WTC11 (cell line): ENCODE data around the gene ALOX15B. TPM values are rescaled to one million over a fixed set of nuclear protein-coding genes. Genes with fewer than 3 reads are reported as not detected.

Experiments
- ATAC-seq: fragments of 200-7000 bp; cut with Tn5 transposase; 2 replicates; pipeline ENCODE4 v1.10.0; 2021; ENCODE audit warnings: mild to moderate bottlenecking, moderate library complexity
- CTCF ChIA-PET: fragments of 300-600 bp; sonication (Branson Sonifier 250); formaldehyde crosslinking; loops from one replicate; lab custom pipeline; 2021; ENCODE audit warnings: antibody characterized with exemption; lab: Charles Lee
- POLR2A ChIA-PET: fragments of 350-600 bp; sonication (Branson Sonifier 250); formaldehyde crosslinking; loops from one replicate; lab custom pipeline; 2021; ENCODE audit warnings: antibody characterized with exemption; lab: Charles Lee
- DNase-seq: peaks from one replicate; pipeline ENCODE4 v3.0.0; 2021; ENCODE audit warnings: low spot score
- H3K27ac Mint-ChIP-seq: 2 replicates; pipeline ENCODE4 v1.8.0; 2021; ENCODE audit warnings: mixed read lengths
- H3K27me3 Mint-ChIP-seq: 2 replicates; pipeline ENCODE4 v1.8.0; 2021; ENCODE audit warnings: low read depth, mild to moderate bottlenecking, moderate library complexity, mixed read lengths
- H3K36me3 Mint-ChIP-seq: 2 replicates; pipeline ENCODE4 v1.8.0; 2021; ENCODE audit warnings: mixed read lengths
- H3K4me1 Mint-ChIP-seq: 2 replicates; pipeline ENCODE4 v1.8.0; 2022; ENCODE audit warnings: mixed read lengths
- H3K4me3 Mint-ChIP-seq: 2 replicates; pipeline ENCODE4 v1.8.0; 2021; ENCODE audit warnings: mild to moderate bottlenecking, moderate library complexity, mixed read lengths
- H3K9me3 Mint-ChIP-seq: 2 replicates; pipeline ENCODE4 v1.8.0; 2021; ENCODE audit warnings: mixed read lengths
- ATF1 ChIP-seq: sonication (generic); formaldehyde crosslinking; IDR thresholded peaks from 2 replicates; pipeline ENCODE4 v1.8.1; 2023; ENCODE audit warnings: mild to moderate bottlenecking, moderate library complexity, missing genetic modification reagents
- CDX4 ChIP-seq: fragments of 250-450 bp; sonication (Bioruptor Pico); IDR thresholded peaks from 2 replicates; pipeline ENCODE4 v1.9.0; 2021; ENCODE audit warnings: moderate library complexity, mild to moderate bottlenecking, inconsistent platforms, borderline replicate concordance
- E2F4 ChIP-seq: sonication (generic); formaldehyde crosslinking; IDR thresholded peaks from 2 replicates; pipeline ENCODE4 v1.8.1; 2022; ENCODE audit warnings: low read depth, mild to moderate bottlenecking, moderate library complexity, missing genetic modification reagents, borderline replicate concordance
- ESRRA ChIP-seq: sonication (generic); formaldehyde crosslinking; IDR thresholded peaks from 2 replicates; pipeline ENCODE4 v1.8.1; 2022; ENCODE audit warnings: mild to moderate bottlenecking, missing genetic modification reagents, borderline replicate concordance
- GRHL2 ChIP-seq: fragments of 250-450 bp; sonication (Bioruptor Pico); IDR thresholded peaks from 2 replicates; pipeline ENCODE4 v1.8.0; 2022; ENCODE audit warnings: mild to moderate bottlenecking, moderate library complexity; ENCODE audit not compliant: insufficient replicate concordance, severe bottlenecking
- HMGXB4 ChIP-seq: sonication (generic); formaldehyde crosslinking; IDR thresholded peaks from 2 replicates; pipeline ENCODE4 v1.8.1; 2023; ENCODE audit warnings: mild to moderate bottlenecking, moderate library complexity, missing genetic modification reagents
- IRF2 ChIP-seq: sonication (generic); formaldehyde crosslinking; IDR thresholded peaks from 2 replicates; pipeline ENCODE4 v1.8.0; 2022; ENCODE audit warnings: low read depth, missing genetic modification reagents, borderline replicate concordance
- MAX ChIP-seq: sonication (generic); formaldehyde crosslinking; IDR thresholded peaks from 2 replicates; pipeline ENCODE4 v1.8.0; 2022; ENCODE audit warnings: mild to moderate bottlenecking, missing genetic modification reagents
- MLX ChIP-seq: sonication (generic); formaldehyde crosslinking; IDR thresholded peaks from 2 replicates; pipeline ENCODE4 v1.8.1; 2023; ENCODE audit warnings: mild to moderate bottlenecking, missing genetic modification reagents, moderate library complexity
- NFATC4 ChIP-seq: fragments of 250-450 bp; sonication (Bioruptor Pico); IDR thresholded peaks from 2 replicates; pipeline ENCODE4 v1.9.0; 2021; ENCODE audit warnings: mild to moderate bottlenecking
- NFE2L1 ChIP-seq: sonication (generic); formaldehyde crosslinking; IDR thresholded peaks from 2 replicates; pipeline ENCODE4 v1.8.1; 2023; ENCODE audit warnings: missing genetic modification reagents
- RORB ChIP-seq: fragments of 250-450 bp; sonication (Bioruptor Pico); IDR thresholded peaks from 2 replicates; pipeline ENCODE4 v1.9.0; 2021; ENCODE audit warnings: mild to moderate bottlenecking
- SMAD3 ChIP-seq: sonication (generic); formaldehyde crosslinking; IDR thresholded peaks from 2 replicates; pipeline ENCODE4 v1.8.0; 2022; ENCODE audit warnings: missing genetic modification reagents, mild to moderate bottlenecking, borderline replicate concordance
- SP1 ChIP-seq: sonication (generic); formaldehyde crosslinking; conservative IDR thresholded peaks from 2 replicates; pipeline ENCODE4 v1.8.1; 2022; ENCODE audit warnings: missing genetic modification reagents
- TEAD1 ChIP-seq: sonication (generic); formaldehyde crosslinking; IDR thresholded peaks from 2 replicates; pipeline ENCODE4 v1.8.0; 2022; ENCODE audit warnings: mild to moderate bottlenecking, missing genetic modification reagents
- ZMAT4 ChIP-seq: fragments of 250-450 bp; sonication (Bioruptor Pico); IDR thresholded peaks from 2 replicates; pipeline ENCODE4 v1.9.0; 2021; ENCODE audit warnings: mild to moderate bottlenecking
- ZNF121 ChIP-seq: sonication (generic); formaldehyde crosslinking; IDR thresholded peaks from 2 replicates; pipeline ENCODE4 v1.8.0; 2023; ENCODE audit warnings: missing genetic modification reagents
- ZNF281 ChIP-seq: sonication (generic); formaldehyde crosslinking; IDR thresholded peaks from 2 replicates; pipeline ENCODE4 v1.8.0; 2023; ENCODE audit warnings: mild to moderate bottlenecking, missing genetic modification reagents
- ZNF317 ChIP-seq: sonication (generic); formaldehyde crosslinking; IDR thresholded peaks from 2 replicates; pipeline ENCODE4 v1.8.1; 2023; ENCODE audit warnings: low read depth, mild to moderate bottlenecking, moderate library complexity, missing genetic modification reagents, borderline replicate concordance
- ZNF423 ChIP-seq: fragments of 250-450 bp; sonication (Bioruptor Pico); IDR thresholded peaks from 2 replicates; pipeline ENCODE4 v2.1.2; 2022; ENCODE audit warnings: mild to moderate bottlenecking, moderate library complexity
- ZNF425 ChIP-seq: fragments of 250-450 bp; sonication (Bioruptor Pico); conservative IDR thresholded peaks from 2 replicates; pipeline ENCODE4 v1.9.0; 2021; ENCODE audit warnings: mild to moderate bottlenecking
- ZNF671 ChIP-seq: fragments of 250-450 bp; sonication (Bioruptor Pico); IDR thresholded peaks from 2 replicates; pipeline ENCODE4 v1.8.0; 2021; ENCODE audit warnings: mild to moderate bottlenecking
- total RNA-seq: library from RNA; stranded (reverse); gene quantifications from 3 replicates; pipeline ENCODE4 v1.2.3, GENCODE V29; 2021

The ALOX15B gene
- total RNA-seq, 1 experiment from 2014 or later, result 0.22 TPM

- TF ChIP-seq CDX4 (CRISPR knock-in tag), result no peak
Observed at GRCh38 chr17:8069587-8069860, 30.7 kb downstream of the ALOX15B start (continued).

- Mint-ChIP-seq H3K9me3 (no peaks in the 10 kb centered on the region), H3K4me3 (peak overlapping the region; percentile 76), H3K27me3 (peaks cover 87% of the 10 kb centered on the region), H3K4me1 (peaks cover 35% of the 10 kb centered on the region), H3K27ac (no peak overlapping the region), H3K36me3 (no peaks in the 10 kb centered on the region)
- TF ChIP-seq ZNF317 (CRISPR knock-in tag) (no peak), ZNF281 (CRISPR knock-in tag) (no peak), IRF2 (CRISPR knock-in tag) (no peak), HMGXB4 (CRISPR knock-in tag) (no peak), E2F4 (no peak), ESRRA (no peak), SMAD3 (CRISPR knock-in tag) (no peak), RORB (no peak)
- ChIA-PET POLR2A (no interaction called here), CTCF (interaction anchor here (1.1 to 13.0 kb wide), 4 partner anchors 11 to 47 kb away, joined by 5 to 380 read pairs (median 10); partner anchors contain the start of genes ALOX12B and ALOXE3)
- no peak for ATAC-seq
- DNase-seq, result no peak
Observed at GRCh38 chr17:8071496-8071895, 32.6 kb downstream of the ALOX15B start.

- ATAC-seq, result peak; percentile 17
- DNase-seq, result peak; percentile 47
- Mint-ChIP-seq H3K4me3 (peak overlapping the region; percentile 76), H3K36me3 (no peaks in the 10 kb centered on the region), H3K27ac (no peak overlapping the region), H3K4me1 (peaks cover 28% of the 10 kb centered on the region), H3K9me3 (no peaks in the 10 kb centered on the region), H3K27me3 (peaks cover 96% of the 10 kb centered on the region)
- CTCF ChIA-PET, result interaction anchor here (0.8 to 13.0 kb wide), 9 partner anchors 8 to 82 kb away, joined by 3 to 380 read pairs (median 14); partner anchors contain the start of genes ALOX12B and ALOXE3
- POLR2A ChIA-PET, result no interaction called here
- TF ChIP-seq TEAD1 (CRISPR knock-in tag) (no peak), ZNF671 (CRISPR knock-in tag) (no peak), GRHL2 (CRISPR knock-in tag) (no peak), ZNF425 (no peak), ZNF121 (CRISPR knock-in tag) (no peak), MLX (no peak), NFATC4 (CRISPR knock-in tag) (no peak), MAX (no peak), ZMAT4 (CRISPR knock-in tag) (no peak), ATF1 (no peak), ZNF423 (no peak), SP1 (CRISPR knock-in tag) (no peak), RORB (no peak), NFE2L1 (CRISPR knock-in tag) (no peak)
Observed at GRCh38 chr17:8072341-8072728, 33.5 kb downstream of the ALOX15B start.
